Transverse colon (tissue), 4 donors: ENCODE measurements around the gene TMEM156. TPM values are rescaled to one million over a fixed set of nuclear protein-coding genes. Genes with fewer than 3 reads are reported as not detected.

ENCODE experiments used
- DNase-seq: peaks from one replicate; pipeline ENCODE4 v3.0.0-alpha.2; 2019
- H3K27ac ChIP-seq, 4 donors: fragments of 200-600 bp; sonication (generic); 2 replicates each; pipeline ENCODE4 v1.5.1; 2016 to 2018; ENCODE audit warnings: inconsistent platforms in 4 of 4
- H3K27me3 ChIP-seq: fragments of 200-600 bp; sonication (generic); 2 replicates; pipeline ENCODE4 v1.5.1; 2017; ENCODE audit warnings: inconsistent platforms
- H3K36me3 ChIP-seq, 4 donors: fragments of 200-600 bp; sonication (generic); 2 replicates each; pipeline ENCODE4 v1.5.1; 2017 to 2019; ENCODE audit warnings: inconsistent platforms in 4 of 4
- H3K4me1 ChIP-seq, 4 donors: fragments of 200-600 bp; sonication (generic); 2 replicates each; pipeline ENCODE4 v1.5.1; 2017 to 2020; ENCODE audit warnings: inconsistent platforms in 4 of 4
- H3K4me3 ChIP-seq, 4 donors: fragments of 200-600 bp; sonication (generic); 1 replicate in 1 of 4; 2 replicates in 3 of 4; pipeline versions ENCODE4 v1.5.1 to v1.6.1; 2017 to 2019; ENCODE audit warnings: inconsistent platforms in 4 of 4
- H3K9me3 ChIP-seq, 2 donors: fragments of 200-600 bp; sonication (generic); 2 replicates each; pipeline ENCODE4 v1.5.1; 2017 to 2019; ENCODE audit warnings: inconsistent platforms in 2 of 2
- EP300 ChIP-seq: sonication (generic); formaldehyde crosslinking; IDR thresholded peaks from one replicate; pipeline ENCODE4 v1.6.1; 2017; ENCODE audit warnings: antibody characterized with exemption, low read depth
- POLR2A ChIP-seq: fragments of 450-650 bp; IDR thresholded peaks from one replicate; pipeline ENCODE4 v1.6.1; 2016; ENCODE audit warnings: antibody characterized with exemption, mild to moderate bottlenecking, moderate library complexity
- POLR2AphosphoS5 ChIP-seq, 3 donors: sonication (generic); formaldehyde crosslinking; IDR thresholded peaks; one replicate each; pipeline ENCODE4 v1.6.1; 2016; ENCODE audit warnings: antibody characterized with exemption in 3 of 3
- WGBS, 2 donors: methylation state at CpG; one replicate each; pipeline ENCODE4 v1.1.5; 2018; ENCODE audit warnings: low coverage in 1 of 2; 5-methylcytosine and 5-hydroxymethylcytosine counted together
- in situ Hi-C, 4 donors: fragments of 200-750 bp; cut with MboI; loops; one replicate each; pipeline versions ENCODE4 v1.15.0 to v1.15.1; 2017; ENCODE audit warnings: low sequenced_read_pairs in 3 of 4, low pct_ligation_motif_present in 1 of 4, low pct_unique_long_range_greater_than_20kb in 1 of 4
- intact Hi-C: fragments of 100-400 bp; cut with DNase I; formaldehyde crosslinking; loops from one replicate; pipeline ENCODE4 v1.15.1; 2023; ENCODE audit warnings: low total_unique reads
- total RNA-seq, 4 donors: library from RNA; depleted of rRNA; stranded (reverse); fragments of >200 nt; gene quantifications; one replicate each; pipeline ENCODE4 v1.1.0, GENCODE V29; 2016
- TF ChIP-seq, protein P1 (sequence below), 5 experiments: fragments of 200-600 bp in 3 of 5; fragments of 450-650 bp in 2 of 5; sonication (generic) in 3 of 5; IDR thresholded peaks; 1 replicate in 2 of 5; 2 replicates in 3 of 5; pipeline ENCODE4 v1.5.1; 2016 to 2017; ENCODE audit warnings: antibody characterized with exemption in 5 of 5, inconsistent platforms in 3 of 5, mild to moderate bottlenecking in 2 of 5, moderate library complexity in 1 of 5

TMEM156 gene
- total RNA-seq, 4 donors from 2014 or later = 0.96 to 2.9 TPM; not detected in 2

DNA sequence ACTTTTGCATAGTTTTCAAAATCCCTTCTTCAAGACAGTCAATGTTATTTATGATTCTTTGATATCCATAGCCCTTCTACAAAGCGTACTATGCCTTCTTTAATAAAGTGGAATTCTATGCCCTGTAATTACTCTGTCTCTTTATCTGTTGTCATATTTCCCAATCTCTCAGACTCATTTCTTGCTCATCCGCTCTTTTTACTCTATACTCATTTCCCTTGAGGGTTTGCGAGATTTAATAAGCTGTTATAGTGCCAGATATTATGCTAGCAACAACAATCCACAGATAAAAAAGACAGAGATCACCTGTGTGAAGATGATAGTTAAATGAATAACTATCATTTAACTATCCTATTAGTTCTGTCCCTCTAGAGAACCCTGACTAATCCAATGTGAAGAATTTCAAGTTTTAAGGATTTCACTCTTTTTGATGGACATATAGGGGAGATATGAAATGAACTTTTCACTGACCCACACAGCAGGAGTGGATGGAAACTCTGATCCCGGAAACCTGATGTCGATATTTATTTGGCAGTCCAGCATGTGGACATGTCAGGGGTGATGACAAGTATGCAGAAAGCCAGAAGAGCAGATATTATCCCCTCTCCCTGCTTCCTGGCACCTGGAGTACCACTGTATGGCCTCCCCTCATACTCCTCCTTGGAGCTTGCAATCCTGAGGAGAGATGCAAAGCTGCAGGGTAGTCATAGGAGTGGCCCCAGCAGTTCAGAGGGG is 49.7 kb downstream of the TMEM156 start:
- intact Hi-C loops = no loop called here
- TF ChIP-seq EP300 (no peak), POLR2A (no peak), POLR2AphosphoS5 (IDR thresholded peaks at IDR 0.05) (no peak)
- TF ChIP-seq, protein P1, sequence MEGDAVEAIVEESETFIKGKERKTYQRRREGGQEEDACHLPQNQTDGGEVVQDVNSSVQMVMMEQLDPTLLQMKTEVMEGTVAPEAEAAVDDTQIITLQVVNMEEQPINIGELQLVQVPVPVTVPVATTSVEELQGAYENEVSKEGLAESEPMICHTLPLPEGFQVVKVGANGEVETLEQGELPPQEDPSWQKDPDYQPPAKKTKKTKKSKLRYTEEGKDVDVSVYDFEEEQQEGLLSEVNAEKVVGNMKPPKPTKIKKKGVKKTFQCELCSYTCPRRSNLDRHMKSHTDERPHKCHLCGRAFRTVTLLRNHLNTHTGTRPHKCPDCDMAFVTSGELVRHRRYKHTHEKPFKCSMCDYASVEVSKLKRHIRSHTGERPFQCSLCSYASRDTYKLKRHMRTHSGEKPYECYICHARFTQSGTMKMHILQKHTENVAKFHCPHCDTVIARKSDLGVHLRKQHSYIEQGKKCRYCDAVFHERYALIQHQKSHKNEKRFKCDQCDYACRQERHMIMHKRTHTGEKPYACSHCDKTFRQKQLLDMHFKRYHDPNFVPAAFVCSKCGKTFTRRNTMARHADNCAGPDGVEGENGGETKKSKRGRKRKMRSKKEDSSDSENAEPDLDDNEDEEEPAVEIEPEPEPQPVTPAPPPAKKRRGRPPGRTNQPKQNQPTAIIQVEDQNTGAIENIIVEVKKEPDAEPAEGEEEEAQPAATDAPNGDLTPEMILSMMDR (IDR thresholded peaks at IDR 0.05) = no peak

DNA sequence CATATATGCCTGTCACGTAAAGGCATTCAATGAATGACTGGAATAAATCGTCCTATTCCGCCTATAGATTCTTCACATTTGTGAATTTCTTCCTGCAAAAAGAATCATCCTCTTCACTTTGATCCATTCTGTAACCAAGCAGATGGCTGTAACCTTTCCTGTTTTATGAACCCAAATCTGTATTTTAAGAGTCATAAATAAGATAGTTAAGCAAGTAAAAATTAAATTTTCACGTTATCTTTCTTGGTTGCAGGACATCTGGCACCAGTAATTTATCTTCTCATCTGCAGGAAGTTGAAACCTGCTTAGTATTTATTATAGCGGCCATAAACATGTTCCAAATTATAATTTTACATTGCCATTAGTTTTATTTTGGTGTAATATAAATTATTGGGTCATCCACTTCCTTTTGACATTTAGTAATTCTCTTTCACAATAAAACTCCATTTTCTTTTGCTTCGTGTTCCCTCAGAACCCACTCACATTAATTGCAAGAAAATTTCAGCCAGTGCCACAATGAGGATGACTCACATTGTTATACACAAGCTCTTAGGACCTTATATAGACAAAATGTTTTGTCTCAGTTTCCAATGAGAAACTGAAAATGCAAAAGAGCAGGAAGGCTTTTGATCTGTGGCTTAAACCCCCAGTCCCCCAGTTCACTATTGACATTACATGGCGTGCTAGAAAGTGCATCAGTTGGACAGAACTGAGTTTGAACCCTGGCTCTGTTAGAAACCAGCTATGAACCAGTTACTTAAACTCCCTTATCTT is 51.1 kb downstream of the TMEM156 start:
- no peak overlapping the region for H3K4me3 ChIP-seq
- 65 to 73% methylated on average over 7 of the region's 7 CpGs for WGBS, 2 donors
- no peak for DNase-seq
- H3K27me3 ChIP-seq = no peaks in the 10 kb centered on the region
- H3K9me3 ChIP-seq = no peaks in the 10 kb centered on the region
- TF ChIP-seq EP300 = no peak
- TF ChIP-seq, protein P1 (IDR thresholded peaks at IDR 0.05) = no peak
- no peak for TF ChIP-seq POLR2A
- no peak for TF ChIP-seq POLR2AphosphoS5 (IDR thresholded peaks at IDR 0.05)
- H3K27ac ChIP-seq = no peak overlapping the region
- H3K4me1 ChIP-seq = no peaks in the 10 kb centered on the region
- intact Hi-C loops (no loop called here), in situ Hi-C loops (no loop called here)
- no peaks in the 10 kb centered on the region for H3K36me3 ChIP-seq

More for the DNA sequence above, 49.7 kb downstream of the TMEM156 start:
- Histone ChIP-seq H3K9me3 (no peaks in the 10 kb centered on the region), H3K27me3 (no peaks in the 10 kb centered on the region), H3K36me3 (no peaks in the 10 kb centered on the region), H3K4me1 (no peaks in the 10 kb centered on the region), H3K4me3 (no peak overlapping the region), H3K27ac (no peak overlapping the region)
- in situ Hi-C loops = no loop called here
- no peak for DNase-seq
- WGBS, 2 donors = 95 to 98% methylated on average over 5 of the region's 5 CpGs

DNA sequence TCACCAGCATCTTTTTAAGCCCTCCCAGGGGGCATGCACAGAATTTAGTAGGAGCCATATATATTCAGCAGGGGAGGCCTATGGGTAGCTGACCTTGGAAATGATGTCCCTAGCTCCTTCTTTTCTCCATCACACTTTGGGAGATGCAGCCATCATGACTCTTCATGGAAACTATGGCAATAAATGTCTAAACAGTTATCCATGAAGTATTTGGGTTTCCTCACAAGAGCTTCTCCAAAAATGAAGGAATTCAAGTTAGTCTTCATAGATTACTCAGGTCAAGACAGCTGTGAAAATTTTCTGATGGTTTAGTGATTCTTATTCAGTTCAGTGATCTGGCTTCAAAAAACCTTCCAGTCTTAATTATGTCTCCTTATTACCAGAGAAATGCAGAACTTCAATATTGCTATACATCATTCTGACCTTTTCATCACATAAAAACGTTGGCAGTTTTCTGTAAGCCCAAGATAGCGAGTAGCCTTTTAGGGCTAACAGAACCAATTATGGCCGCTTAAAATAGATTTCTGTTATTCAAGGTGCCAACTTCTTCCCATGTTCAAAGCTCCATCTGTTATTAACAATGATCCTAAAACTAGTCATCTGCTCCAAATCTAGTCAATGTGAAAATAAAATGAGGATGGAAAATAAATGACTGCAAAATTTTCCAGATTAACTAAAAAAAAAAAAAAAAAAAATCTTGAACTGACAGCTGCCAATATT is 52.5 kb downstream of the TMEM156 start:
- Histone ChIP-seq H3K36me3 (no peaks in the 10 kb centered on the region), H3K9me3 (no peaks in the 10 kb centered on the region), H3K4me3 (no peak overlapping the region), H3K27ac (no peak overlapping the region), H3K27me3 (no peaks in the 10 kb centered on the region), H3K4me1 (no peaks in the 10 kb centered on the region)
- 78 to 87% methylated on average over 3 of the region's 3 CpGs for WGBS, 2 donors
- no peak for DNase-seq
- TF ChIP-seq POLR2AphosphoS5 (IDR thresholded peaks at IDR 0.05) = no peak
- TF ChIP-seq, protein P1 (IDR thresholded peaks at IDR 0.05) = no peak
- in situ Hi-C loops (no loop called here), intact Hi-C loops (no loop called here)

DNA sequence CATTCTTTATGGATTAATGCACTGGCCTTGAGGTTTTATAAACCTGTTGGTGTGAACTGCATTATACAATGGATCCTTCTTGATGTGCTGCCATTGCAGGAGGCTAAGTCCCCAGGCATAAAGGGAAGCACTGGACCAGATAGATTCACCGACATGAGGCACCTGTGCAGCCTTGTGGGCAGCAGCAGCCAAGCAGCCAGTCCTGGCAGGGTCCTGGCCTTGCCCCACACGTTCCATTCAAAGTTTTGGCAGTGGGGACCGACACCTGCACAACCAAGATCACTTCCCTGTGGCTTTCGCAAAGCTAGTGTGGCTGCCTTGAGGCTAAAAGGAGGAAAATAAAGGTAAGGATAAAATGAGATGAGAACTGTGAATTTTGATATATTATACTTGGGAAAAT is 53.1 kb downstream of the TMEM156 start:
- Histone ChIP-seq H3K4me1 (no peaks in the 10 kb centered on the region), H3K4me3 (no peak overlapping the region), H3K27me3 (no peaks in the 10 kb centered on the region), H3K27ac (no peak overlapping the region), H3K9me3 (no peaks in the 10 kb centered on the region), H3K36me3 (no peaks in the 10 kb centered on the region)
- WGBS, 2 donors = 60 to 87% methylated on average over 3 to 4 of the region's 4 CpGs
- in situ Hi-C loops = no loop called here
- intact Hi-C loops = no loop called here
- DNase-seq = no peak
- no peak for TF ChIP-seq POLR2AphosphoS5 (IDR thresholded peaks at IDR 0.05)
- TF ChIP-seq, protein P1 (IDR thresholded peaks at IDR 0.05) = no peak
- TF ChIP-seq EP300 = no peak
- TF ChIP-seq POLR2A = no peak
